SK-N-SH treated with all-trans-retinoic acid at 6 μM for 48 hours (cell line): ENCODE results near the gene TGM5.
A peak's percentile ranks its signal among the peaks of the same experiment; 100 is the strongest.

Source experiments
- ATAC-seq: fragments of 200-7000 bp; cut with Tn5 transposase; 3 replicates; pipeline ENCODE4 v1.9.1; 2020; ENCODE audit warnings: mild to moderate bottlenecking, moderate library complexity
- ARNTL ChIP-seq: fragments of 450-650 bp; formaldehyde crosslinking; IDR thresholded peaks from 2 replicates; pipeline ENCODE4 v1.5.0; 2020; ENCODE audit warnings: low read depth, mild to moderate bottlenecking, moderate library complexity, borderline replicate concordance
- BACH2 ChIP-seq: fragments of 250-450 bp; sonication (Bioruptor Pico); IDR thresholded peaks from 2 replicates; pipeline ENCODE4 v1.9.0; 2021; ENCODE audit warnings: mild to moderate bottlenecking, borderline replicate concordance
- CSDC2 ChIP-seq: fragments of 250-450 bp; sonication (Bioruptor Pico); IDR thresholded peaks from 2 replicates; pipeline ENCODE4 v1.5.0; 2020; ENCODE audit warnings: mild to moderate bottlenecking, moderate library complexity
- CSRNP3 ChIP-seq: fragments of 250-450 bp; sonication (Bioruptor Pico); IDR thresholded peaks from 2 replicates; pipeline ENCODE4 v1.5.1; 2021; ENCODE audit warnings: mild to moderate bottlenecking, moderate library complexity
- ESRRG ChIP-seq: fragments of 250-450 bp; sonication (Bioruptor Pico); IDR thresholded peaks from 2 replicates; pipeline ENCODE4 v1.6.1; 2021; ENCODE audit warnings: mild to moderate bottlenecking
- GLIS3 ChIP-seq: fragments of 250-450 bp; sonication (Bioruptor Pico); IDR thresholded peaks from 2 replicates; pipeline ENCODE4 v1.5.0; 2020; ENCODE audit warnings: mild to moderate bottlenecking, moderate library complexity
- ISL1 ChIP-seq: fragments of 250-450 bp; sonication (Bioruptor Pico); IDR thresholded peaks from 2 replicates; pipeline ENCODE4 v2.1.2; 2022; ENCODE audit warnings: mild to moderate bottlenecking, moderate library complexity
- PPARA ChIP-seq: fragments of 250-450 bp; sonication (Bioruptor Pico); IDR thresholded peaks from 2 replicates; pipeline ENCODE4 v1.5.0; 2020; ENCODE audit warnings: mild to moderate bottlenecking, borderline replicate concordance
- RARB ChIP-seq: fragments of 250-450 bp; sonication (Bioruptor Pico); IDR thresholded peaks from 2 replicates; pipeline ENCODE4 v1.8.0; 2021; ENCODE audit warnings: mild to moderate bottlenecking, moderate library complexity
- SNAI2 ChIP-seq: fragments of 250-450 bp; sonication (Bioruptor Pico); IDR thresholded peaks from 2 replicates; pipeline ENCODE4 v1.5.0; 2020; ENCODE audit warnings: mild to moderate bottlenecking, moderate library complexity
- TCF4 ChIP-seq: fragments of 250-450 bp; sonication (Bioruptor Pico); IDR thresholded peaks from 2 replicates; pipeline ENCODE4 v1.8.0; 2021; ENCODE audit warnings: mild to moderate bottlenecking, moderate library complexity, borderline replicate concordance
- TOX ChIP-seq: fragments of 250-450 bp; sonication (Bioruptor Pico); IDR thresholded peaks from 2 replicates; pipeline ENCODE4 v1.8.0; 2021; ENCODE audit warnings: mild to moderate bottlenecking, moderate library complexity, borderline replicate concordance
- ZC3H10 ChIP-seq: fragments of 250-450 bp; sonication (Bioruptor Pico); IDR thresholded peaks from 2 replicates; pipeline ENCODE4 v1.5.1; 2021; ENCODE audit warnings: mild to moderate bottlenecking, moderate library complexity
- ZFP30 ChIP-seq: fragments of 450-650 bp; formaldehyde crosslinking; IDR thresholded peaks from 2 replicates; pipeline ENCODE4 v1.5.0; 2022; ENCODE audit warnings: mild to moderate bottlenecking, moderate library complexity
- ZNF565 ChIP-seq: fragments of 450-650 bp; formaldehyde crosslinking; conservative IDR thresholded peaks from 2 replicates; pipeline ENCODE4 v1.5.0; 2020; ENCODE audit warnings: low read depth, mild to moderate bottlenecking, moderate library complexity
- ZNF70 ChIP-seq: fragments of 450-650 bp; formaldehyde crosslinking; IDR thresholded peaks from 2 replicates; pipeline ENCODE4 v1.5.0; 2020; ENCODE audit warnings: mild to moderate bottlenecking, moderate library complexity
- ZNF8 ChIP-seq: fragments of 450-650 bp; formaldehyde crosslinking; IDR thresholded peaks from 2 replicates; pipeline ENCODE4 v1.5.0; 2020; ENCODE audit warnings: mild to moderate bottlenecking, moderate library complexity
- TF ChIP-seq, protein P1 (sequence below): fragments of 250-450 bp; sonication (Bioruptor Pico); IDR thresholded peaks from 2 replicates; pipeline ENCODE4 v1.8.0; 2020; ENCODE audit warnings: mild to moderate bottlenecking, moderate library complexity, borderline replicate concordance
- TF ChIP-seq, protein P2 (sequence below): fragments of 250-450 bp; sonication (Bioruptor Pico); IDR thresholded peaks from 2 replicates; pipeline ENCODE4 v1.8.0; 2021; ENCODE audit warnings: low read depth, mild to moderate bottlenecking, moderate library complexity, borderline replicate concordance
- TF ChIP-seq, protein P3 (sequence below): fragments of 250-450 bp; sonication (Bioruptor Pico); IDR thresholded peaks from 2 replicates; pipeline ENCODE4 v1.5.1; 2020; ENCODE audit warnings: low read depth, mild to moderate bottlenecking, moderate library complexity

Gene TGM5

GRCh38 chr15:43270113-43270665 lies 3.5 kb upstream of the TGM5 start:
- TF ChIP-seq ZNF565 (CRISPR knock-in tag), result no peak
- ATAC-seq, result no peak

- TF ChIP-seq TOX (CRISPR knock-in tag), result no peak
- TF ChIP-seq ZFP30 (CRISPR knock-in tag), result no peak
- no peak for TF ChIP-seq ZC3H10 (CRISPR knock-in tag)
- TF ChIP-seq, protein P1, sequence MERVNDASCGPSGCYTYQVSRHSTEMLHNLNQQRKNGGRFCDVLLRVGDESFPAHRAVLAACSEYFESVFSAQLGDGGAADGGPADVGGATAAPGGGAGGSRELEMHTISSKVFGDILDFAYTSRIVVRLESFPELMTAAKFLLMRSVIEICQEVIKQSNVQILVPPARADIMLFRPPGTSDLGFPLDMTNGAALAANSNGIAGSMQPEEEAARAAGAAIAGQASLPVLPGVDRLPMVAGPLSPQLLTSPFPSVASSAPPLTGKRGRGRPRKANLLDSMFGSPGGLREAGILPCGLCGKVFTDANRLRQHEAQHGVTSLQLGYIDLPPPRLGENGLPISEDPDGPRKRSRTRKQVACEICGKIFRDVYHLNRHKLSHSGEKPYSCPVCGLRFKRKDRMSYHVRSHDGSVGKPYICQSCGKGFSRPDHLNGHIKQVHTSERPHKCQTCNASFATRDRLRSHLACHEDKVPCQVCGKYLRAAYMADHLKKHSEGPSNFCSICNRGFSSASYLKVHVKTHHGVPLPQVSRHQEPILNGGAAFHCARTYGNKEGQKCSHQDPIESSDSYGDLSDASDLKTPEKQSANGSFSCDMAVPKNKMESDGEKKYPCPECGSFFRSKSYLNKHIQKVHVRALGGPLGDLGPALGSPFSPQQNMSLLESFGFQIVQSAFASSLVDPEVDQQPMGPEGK (CRISPR knock-in tag), result no peak
- no peak for TF ChIP-seq ZNF8 (CRISPR knock-in tag)
- TF ChIP-seq, protein P2, sequence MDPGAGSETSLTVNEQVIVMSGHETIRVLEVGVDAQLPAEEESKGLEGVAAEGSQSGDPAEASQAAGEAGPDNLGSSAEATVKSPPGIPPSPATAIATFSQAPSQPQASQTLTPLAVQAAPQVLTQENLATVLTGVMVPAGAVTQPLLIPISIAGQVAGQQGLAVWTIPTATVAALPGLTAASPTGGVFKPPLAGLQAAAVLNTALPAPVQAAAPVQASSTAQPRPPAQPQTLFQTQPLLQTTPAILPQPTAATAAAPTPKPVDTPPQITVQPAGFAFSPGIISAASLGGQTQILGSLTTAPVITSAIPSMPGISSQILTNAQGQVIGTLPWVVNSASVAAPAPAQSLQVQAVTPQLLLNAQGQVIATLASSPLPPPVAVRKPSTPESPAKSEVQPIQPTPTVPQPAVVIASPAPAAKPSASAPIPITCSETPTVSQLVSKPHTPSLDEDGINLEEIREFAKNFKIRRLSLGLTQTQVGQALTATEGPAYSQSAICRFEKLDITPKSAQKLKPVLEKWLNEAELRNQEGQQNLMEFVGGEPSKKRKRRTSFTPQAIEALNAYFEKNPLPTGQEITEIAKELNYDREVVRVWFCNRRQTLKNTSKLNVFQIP, result no peak
These were observed 1.7 kb upstream of the TGM5 start for GRCh38 chr15:43268111-43269105.

DNA sequence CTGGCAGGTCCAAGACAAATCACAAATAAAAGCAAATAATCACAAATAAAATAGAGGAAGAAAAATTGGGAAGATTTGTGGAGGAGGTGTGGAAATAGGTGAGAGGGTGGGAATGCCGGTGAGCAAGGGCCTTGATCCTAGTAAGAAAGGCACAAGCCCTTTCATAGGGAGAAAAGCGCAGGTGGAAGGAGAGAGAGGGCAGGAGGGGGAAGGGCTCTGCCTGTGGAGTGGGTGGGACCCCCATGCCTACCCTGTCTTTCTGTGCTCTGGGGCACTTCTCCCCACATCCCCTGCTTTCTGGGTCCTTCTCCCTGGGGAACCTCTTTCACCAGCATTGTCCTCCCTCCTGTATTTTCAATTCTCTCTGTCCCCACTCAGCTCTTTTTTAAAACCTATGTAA lies 711 bp upstream of the TGM5 start:
- TF ChIP-seq ZC3H10 (CRISPR knock-in tag) (no peak), SNAI2 (no peak), TCF4 (CRISPR knock-in tag) (no peak), ZNF70 (CRISPR knock-in tag) (no peak), ZNF8 (CRISPR knock-in tag) (no peak), CSDC2 (no peak), ISL1 (CRISPR knock-in tag) (no peak), PPARA (CRISPR knock-in tag) (no peak), ARNTL (CRISPR knock-in tag) (no peak), GLIS3 (CRISPR knock-in tag) (no peak), ZNF565 (CRISPR knock-in tag) (no peak), ZFP30 (CRISPR knock-in tag) (no peak), CSRNP3 (CRISPR knock-in tag) (no peak), ESRRG (CRISPR knock-in tag) (no peak), TOX (CRISPR knock-in tag) (no peak), RARB (CRISPR knock-in tag) (no peak), BACH2 (CRISPR knock-in tag) (no peak)
- TF ChIP-seq, protein P1 (CRISPR knock-in tag), result no peak
- TF ChIP-seq, protein P3, sequence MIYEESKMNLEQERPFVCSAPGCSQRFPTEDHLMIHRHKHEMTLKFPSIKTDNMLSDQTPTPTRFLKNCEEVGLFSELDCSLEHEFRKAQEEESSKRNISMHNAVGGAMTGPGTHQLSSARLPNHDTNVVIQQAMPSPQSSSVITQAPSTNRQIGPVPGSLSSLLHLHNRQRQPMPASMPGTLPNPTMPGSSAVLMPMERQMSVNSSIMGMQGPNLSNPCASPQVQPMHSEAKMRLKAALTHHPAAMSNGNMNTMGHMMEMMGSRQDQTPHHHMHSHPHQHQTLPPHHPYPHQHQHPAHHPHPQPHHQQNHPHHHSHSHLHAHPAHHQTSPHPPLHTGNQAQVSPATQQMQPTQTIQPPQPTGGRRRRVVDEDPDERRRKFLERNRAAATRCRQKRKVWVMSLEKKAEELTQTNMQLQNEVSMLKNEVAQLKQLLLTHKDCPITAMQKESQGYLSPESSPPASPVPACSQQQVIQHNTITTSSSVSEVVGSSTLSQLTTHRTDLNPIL (CRISPR knock-in tag), result no peak
- TF ChIP-seq, protein P2, result no peak
- TF ChIP-seq, all 23 proteins: peak for 0
- ATAC-seq, result no peak

More at GRCh38 chr15:43268111-43269105, 1.7 kb upstream of the TGM5 start:
- ATAC-seq, result peak; percentile 33; the same call in 1 of the 3 replicates
